Measurements from ENCODE around the gene TPSD1.
"Not testable (repeated sequence)": the region's sequence is repeated elsewhere in the genome, so short reads cannot be mapped to it uniquely, and the experiment has no call there.

TPSD1 gene

DNA sequence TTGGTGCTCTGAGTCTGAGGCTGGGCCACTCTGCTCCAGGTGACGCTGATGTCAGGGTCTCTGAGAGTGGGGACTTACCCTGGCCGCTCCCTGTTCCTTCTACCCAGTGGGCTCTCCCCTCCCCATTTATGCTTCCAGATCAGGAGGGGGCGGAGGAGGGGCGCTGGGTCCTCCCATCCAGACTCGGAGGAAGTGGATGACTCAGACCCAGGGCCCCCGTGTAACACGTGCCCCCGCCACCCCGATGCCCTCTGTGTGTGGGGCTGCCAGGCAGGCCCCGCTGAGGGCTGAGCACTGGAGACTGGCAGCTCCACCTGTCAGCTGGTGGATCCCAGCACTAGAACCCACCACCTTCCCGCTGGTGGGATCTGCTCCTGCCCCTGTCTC, 25.8 kb upstream of the TPSD1 start, which contains the start of gene TPSB2:
TSS of gene TPSB2 (minus strand) at position 101 of the 387 bp plus-strand sequence. CDS start 233 bp downstream, outside the sequence.
- H2AFZ ChIP-seq (ENCODE audit: low read depth, low read length, severe bottlenecking); H3K79me2 ChIP-seq (ENCODE audit: insufficient read depth, low read length); H3K9ac ChIP-seq (ENCODE audit: low read length); H3K4me3 ChIP-seq (ENCODE audit: insufficient read depth, low read length, poor library complexity, severe bottlenecking); H4K20me1 ChIP-seq (ENCODE audit: low read depth, low read length); H3K36me3 ChIP-seq (ENCODE audit: low read length); H3K9me2 ChIP-seq (replicated peaks; ENCODE audit: insufficient read depth, low read length); H3K9me3 ChIP-seq (ENCODE audit: insufficient read depth, low read length); H3K27ac ChIP-seq (ENCODE audit: low read depth, low read length); H3K4me2 ChIP-seq (ENCODE audit: low read depth, low read length, poor library complexity, severe bottlenecking); H3F3A ChIP-seq (ENCODE audit: insufficient read depth); H3K27me3 ChIP-seq (ENCODE audit: low read length): not testable (repeated sequence)

DNA sequence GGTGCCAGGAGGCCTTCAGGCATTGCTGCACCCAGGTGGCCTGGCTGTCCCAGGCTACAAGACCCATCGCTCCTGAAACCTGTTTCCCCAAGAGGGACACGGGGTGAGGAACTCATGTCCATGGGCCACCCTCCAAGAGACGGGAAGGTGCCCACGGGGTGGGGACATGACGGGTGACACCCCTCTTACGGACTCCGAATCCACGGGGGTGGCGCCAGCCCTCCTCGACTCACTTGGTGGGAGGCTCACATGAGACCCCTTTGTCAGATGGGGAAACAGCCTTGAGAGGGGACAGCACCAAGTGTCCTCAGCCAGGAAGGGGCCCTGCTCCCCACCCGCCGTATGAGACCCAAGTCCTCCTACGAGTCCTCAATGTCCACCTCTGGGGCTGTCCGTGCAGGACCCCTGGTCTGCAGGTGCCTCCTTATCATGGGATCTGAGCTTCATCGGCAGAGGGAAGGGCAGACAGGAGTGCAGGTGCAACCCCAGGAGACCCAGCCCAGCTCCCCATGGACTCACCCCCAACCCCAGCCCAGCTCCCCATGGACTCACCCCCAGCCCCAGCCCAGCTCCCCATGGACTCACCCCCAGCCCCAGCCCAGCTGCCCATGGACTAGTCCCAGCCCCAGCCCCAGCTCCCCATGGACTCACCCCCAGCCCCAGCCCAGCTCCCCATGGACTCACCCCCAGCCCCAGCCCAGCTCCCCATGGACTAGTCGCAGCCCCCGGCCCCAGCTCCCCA, 25.2 kb upstream of the TPSD1 start:
- H3K9me3 ChIP-seq (ENCODE audit: insufficient read depth, low read length); H3K36me3 ChIP-seq (ENCODE audit: low read length); H3K9me2 ChIP-seq (replicated peaks; ENCODE audit: insufficient read depth, low read length); H4K20me1 ChIP-seq (ENCODE audit: low read depth, low read length); H3K4me2 ChIP-seq (ENCODE audit: low read depth, low read length, poor library complexity, severe bottlenecking); H3K27me3 ChIP-seq (ENCODE audit: low read length); H3F3A ChIP-seq (ENCODE audit: insufficient read depth); H3K27ac ChIP-seq (ENCODE audit: low read depth, low read length); H2AFZ ChIP-seq (ENCODE audit: low read depth, low read length, severe bottlenecking); H3K9ac ChIP-seq (ENCODE audit: low read length); H3K4me3 ChIP-seq (ENCODE audit: insufficient read depth, low read length, poor library complexity, severe bottlenecking); H3K79me2 ChIP-seq (ENCODE audit: insufficient read depth, low read length): not testable (repeated sequence)

DNA sequence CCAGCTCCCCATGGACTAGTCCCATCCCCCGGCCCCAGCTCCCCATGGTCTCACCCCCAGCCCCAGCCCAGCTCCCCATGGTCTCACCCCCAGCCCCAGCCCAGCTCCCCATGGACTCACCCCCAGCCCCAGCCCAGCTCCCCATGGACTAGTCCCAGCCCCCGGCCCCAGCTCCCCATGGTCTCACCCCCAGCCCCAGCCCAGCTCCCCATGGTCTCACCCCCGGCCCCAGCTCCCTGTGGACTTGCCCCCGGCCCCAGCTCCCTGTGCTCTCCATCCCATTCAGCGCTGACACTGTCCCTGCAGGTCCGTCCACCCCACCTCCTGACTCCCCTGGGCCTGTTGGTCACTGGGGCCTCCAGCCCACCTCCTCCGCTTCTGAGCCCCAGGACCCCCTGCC, 24.6 kb upstream of the TPSD1 start:
- H3K27me3 ChIP-seq (ENCODE audit: low read length); H3K9me2 ChIP-seq (replicated peaks; ENCODE audit: insufficient read depth, low read length); H4K20me1 ChIP-seq (ENCODE audit: low read depth, low read length); H3K27ac ChIP-seq (ENCODE audit: low read depth, low read length); H2AFZ ChIP-seq (ENCODE audit: low read depth, low read length, severe bottlenecking); H3K79me2 ChIP-seq (ENCODE audit: insufficient read depth, low read length); H3K36me3 ChIP-seq (ENCODE audit: low read length); H3K9ac ChIP-seq (ENCODE audit: low read length); H3K4me3 ChIP-seq (ENCODE audit: insufficient read depth, low read length, poor library complexity, severe bottlenecking); H3K9me3 ChIP-seq (ENCODE audit: insufficient read depth, low read length); H3F3A ChIP-seq (ENCODE audit: insufficient read depth); H3K4me2 ChIP-seq (ENCODE audit: low read depth, low read length, poor library complexity, severe bottlenecking): not testable (repeated sequence)

DNA sequence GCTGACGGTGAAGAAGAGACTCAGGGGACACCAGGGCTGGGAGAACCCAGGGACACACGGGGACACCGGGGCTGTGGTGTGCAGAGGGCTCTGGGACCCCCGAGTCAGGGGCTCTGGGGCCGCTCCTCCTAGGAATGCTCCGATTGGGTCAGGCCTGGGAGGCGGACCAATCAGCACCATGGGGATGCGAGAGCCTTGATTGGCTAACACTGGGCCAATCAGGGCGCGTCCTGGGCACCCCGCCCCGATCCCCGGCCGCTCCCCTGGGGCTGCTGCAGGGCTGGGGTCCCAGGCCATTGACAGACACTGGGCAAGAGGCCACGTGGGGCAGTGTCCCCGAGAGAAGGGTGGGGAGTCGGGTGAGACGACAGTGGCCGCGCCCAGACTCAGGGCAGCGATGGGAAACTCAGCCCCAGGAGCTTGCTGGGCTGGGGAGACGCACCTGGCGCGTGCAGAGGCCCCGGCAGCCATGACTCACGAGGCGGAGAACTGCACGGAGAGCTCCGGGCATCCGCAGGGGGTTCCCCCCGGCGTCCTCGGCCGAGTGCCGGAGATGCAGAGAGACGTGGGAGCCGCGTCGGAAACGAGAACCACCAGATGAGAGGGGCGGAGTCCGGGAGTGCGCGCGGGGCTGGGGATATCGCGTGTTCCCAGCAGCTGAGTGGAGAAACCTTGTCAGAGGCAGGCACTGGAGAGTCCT, 23.7 kb upstream of the TPSD1 start:
- H3K27me3 ChIP-seq (ENCODE audit: low read length); H3K4me3 ChIP-seq (ENCODE audit: insufficient read depth, low read length, poor library complexity, severe bottlenecking); H3K4me2 ChIP-seq (ENCODE audit: low read depth, low read length, poor library complexity, severe bottlenecking); H3K9me3 ChIP-seq (ENCODE audit: insufficient read depth, low read length); H3K27ac ChIP-seq (ENCODE audit: low read depth, low read length); H3K9ac ChIP-seq (ENCODE audit: low read length); H3F3A ChIP-seq (ENCODE audit: insufficient read depth); H4K20me1 ChIP-seq (ENCODE audit: low read depth, low read length); H3K9me2 ChIP-seq (replicated peaks; ENCODE audit: insufficient read depth, low read length); H2AFZ ChIP-seq (ENCODE audit: low read depth, low read length, severe bottlenecking); H3K79me2 ChIP-seq (ENCODE audit: insufficient read depth, low read length); H3K36me3 ChIP-seq (ENCODE audit: low read length): not testable (repeated sequence)

DNA sequence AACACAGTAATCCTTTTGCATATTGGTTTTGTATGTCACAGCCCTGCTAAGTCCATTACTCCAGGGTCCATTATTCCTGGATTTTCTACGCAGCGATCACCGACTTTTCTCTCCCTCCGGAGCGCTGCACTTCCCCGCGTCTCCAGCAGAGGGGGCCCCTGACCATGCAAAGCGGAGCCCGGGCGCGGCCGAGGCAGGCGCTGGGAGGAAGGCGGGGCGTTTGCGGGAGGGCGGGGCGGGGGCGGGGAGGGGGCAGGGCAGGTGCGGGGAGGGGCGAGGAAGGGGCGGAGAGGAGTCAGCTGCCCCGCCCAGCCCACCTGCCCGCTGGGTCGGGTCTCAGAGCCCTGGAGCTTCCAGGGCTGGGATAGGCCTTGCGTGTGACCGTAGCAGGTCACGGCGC, 19.2 kb upstream of the TPSD1 start:
- H3K79me2 ChIP-seq (ENCODE audit: insufficient read depth, low read length); H4K20me1 ChIP-seq (ENCODE audit: low read depth, low read length); H3K9me2 ChIP-seq (replicated peaks; ENCODE audit: insufficient read depth, low read length); H3K27ac ChIP-seq (ENCODE audit: low read depth, low read length); H2AFZ ChIP-seq (ENCODE audit: low read depth, low read length, severe bottlenecking); H3K36me3 ChIP-seq (ENCODE audit: low read length); H3K9ac ChIP-seq (ENCODE audit: low read length); H3K9me3 ChIP-seq (ENCODE audit: insufficient read depth, low read length); H3K4me3 ChIP-seq (ENCODE audit: insufficient read depth, low read length, poor library complexity, severe bottlenecking); H3K27me3 ChIP-seq (ENCODE audit: low read length); H3F3A ChIP-seq (ENCODE audit: insufficient read depth); H3K4me2 ChIP-seq (ENCODE audit: low read depth, low read length, poor library complexity, severe bottlenecking): not testable (repeated sequence)

All from SU-DHL-6 (cell line).